AG10803 (cell line): Measurements from ENCODE around the gene FAM240A.

Experiments used
- DNase-seq: peaks from one replicate; pipeline ENCODE4 v3.0.0; 2010; ENCODE audit warnings: low read depth
- H3K4me3 ChIP-seq: 2 replicates; pipeline ENCODE4 v1.5.1; 2011; ENCODE audit warnings: mild to moderate bottlenecking, low read length, control low read depth
- CTCF ChIP-seq: conservative IDR thresholded peaks from 2 replicates; pipeline ENCODE4 v1.5.1; 2011; ENCODE audit warnings: mild to moderate bottlenecking, low read length, control low read depth, inconsistent platforms

Gene FAM240A

GRCh38 chr3:46593274-46593862 lies 19.0 kb upstream of the FAM240A start:
- no peak overlapping the region for H3K4me3 ChIP-seq
- no peak for DNase-seq
- TF ChIP-seq CTCF = no peak

- TF ChIP-seq CTCF = no peak
- no peak overlapping the region for H3K4me3 ChIP-seq
- no peak for DNase-seq
These were observed 18.3 kb upstream of the FAM240A start for GRCh38 chr3:46593979-46594378.

- TF ChIP-seq CTCF = no peak
- H3K4me3 ChIP-seq = no peak overlapping the region
- no peak for DNase-seq
These were observed 17.6 kb upstream of the FAM240A start for GRCh38 chr3:46594723-46595122.

GRCh38 chr3:46595819-46596314 lies 16.5 kb upstream of the FAM240A start:
- H3K4me3 ChIP-seq = no peak overlapping the region
- TF ChIP-seq CTCF = no peak
- DNase-seq = no peak

GRCh38 chr3:46599590-46599989 lies 12.7 kb upstream of the FAM240A start:
- no peak for DNase-seq
- no peak overlapping the region for H3K4me3 ChIP-seq
- no peak for TF ChIP-seq CTCF

GRCh38 chr3:46603446-46604046 lies 8.8 kb upstream of the FAM240A start:
- TF ChIP-seq CTCF = no peak
- no peak overlapping the region for H3K4me3 ChIP-seq
- DNase-seq = no peak

- TF ChIP-seq CTCF = no peak
- no peak for DNase-seq
- no peak overlapping the region for H3K4me3 ChIP-seq
These were observed 8.2 kb upstream of the FAM240A start for GRCh38 chr3:46604127-46604526.
